Heart left ventricle (tissue), 16 donors: Measurements from ENCODE around the gene FRK. TPM values are rescaled to one million over a fixed set of nuclear protein-coding genes. Genes with fewer than 3 reads are reported as not detected.

Experiments
- ATAC-seq, 4 donors: fragments of 200-7000 bp; cut with Tn5 transposase; one replicate each; pipeline ENCODE4 v1.9.1; 2020 to 2022; ENCODE audit warnings: moderate library complexity in 4 of 4, mild to moderate bottlenecking in 3 of 4, moderate number of reproducible peaks in 1 of 4
- DNase-seq, 5 donors: peaks; one replicate each; pipeline ENCODE4 v3.0.0-alpha.2; 2020
- H3K27ac ChIP-seq, 12 donors: fragments of 200-600 bp; sonication (generic) in 4 of 12; one replicate each; pipeline versions ENCODE4 v1.5.0 to v1.8.0; 2016 to 2022; ENCODE audit warnings: mild to moderate bottlenecking in 2 of 12
- H3K27me3 ChIP-seq, 9 donors: fragments of 200-600 bp; sonication (generic) in 2 of 9; one replicate each; pipeline versions ENCODE4 v1.5.1 to v1.8.0; 2016 to 2022; ENCODE audit warnings: mild to moderate bottlenecking in 3 of 9
- H3K36me3 ChIP-seq, 9 donors: fragments of 200-600 bp; sonication (generic) in 2 of 9; one replicate each; pipeline versions ENCODE4 v1.5.0 to v1.8.0; 2018 to 2022; ENCODE audit warnings: mild to moderate bottlenecking in 2 of 9
- H3K4me1 ChIP-seq, 12 donors: fragments of 200-600 bp; sonication (generic) in 4 of 12; one replicate each; pipeline versions ENCODE4 v1.5.0 to v1.8.0; 2016 to 2022; ENCODE audit warnings: mild to moderate bottlenecking in 3 of 12
- H3K4me3 ChIP-seq, 12 donors: fragments of 200-600 bp; sonication (generic) in 4 of 12; one replicate each; pipeline versions ENCODE4 v1.5.0 to v1.8.0; 2017 to 2022; ENCODE audit warnings: mild to moderate bottlenecking in 9 of 12, moderate library complexity in 4 of 12
- H3K9me3 ChIP-seq, 12 donors: fragments of 200-600 bp; sonication (generic) in 4 of 12; one replicate each; pipeline versions ENCODE4 v1.5.0 to v1.8.0; 2016 to 2022; ENCODE audit warnings: mild to moderate bottlenecking in 1 of 12
- POLR2A ChIP-seq, 2 donors: fragments of 450-650 bp; IDR thresholded peaks; one replicate each; pipeline ENCODE4 v1.6.1; 2017; ENCODE audit warnings: antibody characterized with exemption in 2 of 2, mild to moderate bottlenecking in 2 of 2, moderate library complexity in 2 of 2
- WGBS, 4 donors: extraction: QIAGEN DNeasy Blood & Tissue Kit in 2 of 4; methylation state at CpG; one replicate each; pipeline versions ENCODE4 v1.1.5 to v1.1.7; 2013 to 2018; 5-methylcytosine and 5-hydroxymethylcytosine counted together
- intact Hi-C, 10 donors: fragments of 100-400 bp; cut with DNase I; formaldehyde crosslinking; loops; one replicate each; pipeline versions ENCODE4 v1.11.1 to v1.14.2; 2022
- polyA plus RNA-seq, 2 donors: library from polyadenylated mRNA; stranded (reverse); fragments of 200-250 nt; gene quantifications; one replicate each; pipeline ENCODE4 v1.2.3, GENCODE V29; 2013
- total RNA-seq, 9 donors: library from RNA; depleted of rRNA in 2 of 9; stranded (reverse); fragments of >200 nt in 2 of 9; fragmentation: NEBNext Ultra II Directional in 3 of 9; extraction: Animal tissue kit (Norgen Biotek cat#: 25700) in 3 of 9; gene quantifications; one replicate each; pipeline versions ENCODE4 v1.1.0 to v1.2.4, GENCODE V29; 2016 to 2023
- TF ChIP-seq, protein P1 (sequence below), 12 donors: fragments of 200-600 bp; sonication (generic) in 4 of 12; IDR thresholded peaks; one replicate each; pipeline versions ENCODE4 v1.5.0 to v1.8.0; 2018 to 2022; ENCODE audit warnings: antibody characterized with exemption in 12 of 12, mild to moderate bottlenecking in 5 of 12
- donor health status: ischemic (EF 13 %, LVEDD 7.1; RV severe dilation, severe dysfunction).
- donor health status: healthy with polysubstance abuse.
- donor health status: DM: no; HTN: yes; CAD: no.
- donor health status: DM: no; HTN: no; CAD: no.
- donor health status: ischemic (EF 25% LVEDD 6.9; RV normal size, moderate dysfunction).
- donor health status: ischemic (EF 25% LVEDD 5.7; RV mildly dilated, moderate dysfunction).
- donor health status: healthy.
- donor health status: DM: yes; HTN: yes; CAD: no.
- donor health status: ischemic (EF 35%, LVEDD 5.7; RV mildly dilated, moderate dysfunction).
- donor health status: nonischemic (EF 11% LVEDD 7.7; RV severe dilation, severe dysfunction).
- donor health status: DM: yes; HTN: yes; CAD: no.
- donor health status: PGD.
- donor health status: ischemic (EF 29% LVEDD 5.4; RV normal size, mild dysfunction).
- donor health status: nonischemic (EF 23%, LVEDD 6.1; RV moderate dilation, normal function).

The FRK gene
- total and polyA plus RNA-seq, 11 donors = 1.4 to 10.8 (median 6.3) TPM

DNA sequence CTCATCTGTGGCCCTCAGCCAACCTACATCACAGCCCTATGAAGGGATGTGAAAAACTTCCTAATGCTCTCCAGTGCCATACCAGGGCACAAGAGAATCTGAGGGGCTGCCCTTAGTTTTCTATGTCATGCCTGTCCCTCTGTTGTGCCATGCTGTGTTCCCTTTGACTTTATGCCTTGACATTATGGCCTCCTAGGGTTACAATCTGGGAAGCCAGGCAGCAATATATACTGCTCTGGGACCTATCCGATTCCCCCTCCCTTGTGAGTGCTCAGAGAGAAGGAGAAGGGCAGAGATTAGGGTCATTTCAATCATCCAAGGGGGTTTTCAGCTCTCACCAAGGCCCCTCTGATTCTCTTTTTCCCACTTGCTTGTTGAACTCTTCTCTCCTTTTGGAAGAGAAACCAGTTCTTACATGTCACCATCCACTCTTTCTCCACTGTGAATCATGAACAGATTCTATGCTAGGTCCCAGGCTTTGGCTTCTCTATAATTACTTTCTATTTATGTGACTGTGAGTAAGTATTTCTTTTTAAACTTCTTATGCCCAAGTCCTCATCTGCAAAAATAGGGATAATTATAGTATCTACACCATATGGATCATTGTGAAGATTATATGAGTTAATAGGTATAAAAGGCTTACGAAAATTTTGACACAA lies 14.2 kb upstream of the FRK start:
- Histone ChIP-seq H3K36me3 (no peaks in the 10 kb centered on the region), H3K27me3 (no peaks in the 10 kb centered on the region), H3K4me1 (peaks cover 0 to 19% (median 0%) of the 10 kb centered on the region in 12 donors), H3K4me3 (no peak overlapping the region), H3K27ac (peak overlapping the region in 1 of 12 donors; percentile 19), H3K9me3 (no peaks in the 10 kb centered on the region)
- ATAC-seq (peak in 2 of 4 donors; percentile 36 to 54), DNase-seq (no peak)
- TF ChIP-seq, protein P1, sequence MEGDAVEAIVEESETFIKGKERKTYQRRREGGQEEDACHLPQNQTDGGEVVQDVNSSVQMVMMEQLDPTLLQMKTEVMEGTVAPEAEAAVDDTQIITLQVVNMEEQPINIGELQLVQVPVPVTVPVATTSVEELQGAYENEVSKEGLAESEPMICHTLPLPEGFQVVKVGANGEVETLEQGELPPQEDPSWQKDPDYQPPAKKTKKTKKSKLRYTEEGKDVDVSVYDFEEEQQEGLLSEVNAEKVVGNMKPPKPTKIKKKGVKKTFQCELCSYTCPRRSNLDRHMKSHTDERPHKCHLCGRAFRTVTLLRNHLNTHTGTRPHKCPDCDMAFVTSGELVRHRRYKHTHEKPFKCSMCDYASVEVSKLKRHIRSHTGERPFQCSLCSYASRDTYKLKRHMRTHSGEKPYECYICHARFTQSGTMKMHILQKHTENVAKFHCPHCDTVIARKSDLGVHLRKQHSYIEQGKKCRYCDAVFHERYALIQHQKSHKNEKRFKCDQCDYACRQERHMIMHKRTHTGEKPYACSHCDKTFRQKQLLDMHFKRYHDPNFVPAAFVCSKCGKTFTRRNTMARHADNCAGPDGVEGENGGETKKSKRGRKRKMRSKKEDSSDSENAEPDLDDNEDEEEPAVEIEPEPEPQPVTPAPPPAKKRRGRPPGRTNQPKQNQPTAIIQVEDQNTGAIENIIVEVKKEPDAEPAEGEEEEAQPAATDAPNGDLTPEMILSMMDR (IDR thresholded peaks at IDR 0.05) = no peak
- TF ChIP-seq POLR2A (IDR thresholded peaks at IDR 0.05) = no peak
- intact Hi-C loops = no loop called here
- whole genome bisulfite sequencing, 4 donors = 90 to 95% (median 93%) methylated on average over 2 of the region's 2 CpGs

DNA sequence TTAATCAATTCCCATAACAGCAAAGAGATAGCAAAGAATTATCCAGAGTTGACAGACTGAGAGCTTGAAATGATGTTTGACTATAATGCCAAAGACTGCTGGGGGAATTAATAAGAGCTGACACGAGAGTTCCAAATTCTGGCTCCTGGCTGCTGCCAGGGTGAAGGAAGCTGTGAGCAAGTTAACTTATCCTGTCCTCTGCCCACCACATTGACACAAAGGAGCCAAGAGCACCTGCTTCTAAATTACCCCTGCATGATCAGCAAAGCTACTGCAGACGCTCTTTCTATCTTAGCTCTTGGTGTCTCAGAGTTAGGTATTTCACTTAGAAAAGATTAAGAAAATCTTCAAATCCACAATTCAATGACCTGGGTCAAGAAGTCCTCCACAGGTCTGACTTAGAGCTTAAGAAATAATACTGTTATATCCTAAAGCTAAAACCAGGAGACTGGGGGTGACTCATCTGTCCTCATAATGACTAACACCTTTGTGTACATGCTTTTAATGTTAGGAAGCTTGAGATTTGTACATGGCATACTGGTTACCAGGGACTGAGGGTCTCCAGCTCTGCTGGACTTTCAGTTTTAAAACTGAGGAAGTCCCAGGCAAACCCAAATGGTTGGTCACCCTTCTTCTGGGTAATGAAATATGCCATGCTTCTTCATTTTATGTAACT lies 13.2 kb upstream of the FRK start:
- H3K4me1 ChIP-seq = peaks cover 0 to 19% (median 0%) of the 10 kb centered on the region in 12 donors
- H3K4me3 ChIP-seq = no peak overlapping the region
- no peak overlapping the region for H3K27ac ChIP-seq
- no peaks in the 10 kb centered on the region for H3K36me3 ChIP-seq
- WGBS, 4 donors = 63 to 67% (median 65%) methylated on average over 2 of the region's 2 CpGs
- TF ChIP-seq POLR2A (IDR thresholded peaks at IDR 0.05) = no peak
- TF ChIP-seq, protein P1 (IDR thresholded peaks at IDR 0.05) = no peak
- DNase-seq = no peak
- ATAC-seq = peak in 1 of 4 donors; percentile 34
- no peaks in the 10 kb centered on the region for H3K27me3 ChIP-seq
- no peaks in the 10 kb centered on the region for H3K9me3 ChIP-seq
- intact Hi-C loops = no loop called here

DNA sequence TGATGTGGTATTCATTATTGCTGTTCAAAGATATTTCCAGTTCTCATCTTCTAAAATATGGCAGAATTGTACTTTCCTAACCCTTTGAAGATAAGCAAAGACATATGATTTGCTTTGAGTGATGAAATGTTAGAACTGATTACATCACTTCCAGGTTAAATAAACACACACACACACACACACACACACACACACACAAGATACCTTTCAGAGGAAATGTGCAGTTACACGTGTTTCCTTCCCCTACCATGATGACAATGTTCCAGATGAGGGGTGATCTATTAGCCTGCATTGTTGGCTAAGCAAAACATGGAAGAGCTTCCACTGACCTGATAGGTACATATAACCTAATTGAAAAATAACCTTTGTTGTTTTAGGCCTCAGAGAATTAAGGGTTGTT lies 11.7 kb upstream of the FRK start:
- Histone ChIP-seq H3K4me3 (no peak overlapping the region), H3K27me3 (no peaks in the 10 kb centered on the region), H3K9me3 (no peaks in the 10 kb centered on the region), H3K36me3 (no peaks in the 10 kb centered on the region), H3K4me1 (peaks cover 0 to 19% (median 0%) of the 10 kb centered on the region in 12 donors), H3K27ac (no peak overlapping the region)
- 29 to 58% (median 44%) methylated on average over 1 of the region's 1 CpG for WGBS, 4 donors
- ATAC-seq (no peak), DNase-seq (no peak)
- TF ChIP-seq POLR2A (IDR thresholded peaks at IDR 0.05) = no peak
- TF ChIP-seq, protein P1 (IDR thresholded peaks at IDR 0.05) = no peak
- intact Hi-C loops = no loop called here

DNA sequence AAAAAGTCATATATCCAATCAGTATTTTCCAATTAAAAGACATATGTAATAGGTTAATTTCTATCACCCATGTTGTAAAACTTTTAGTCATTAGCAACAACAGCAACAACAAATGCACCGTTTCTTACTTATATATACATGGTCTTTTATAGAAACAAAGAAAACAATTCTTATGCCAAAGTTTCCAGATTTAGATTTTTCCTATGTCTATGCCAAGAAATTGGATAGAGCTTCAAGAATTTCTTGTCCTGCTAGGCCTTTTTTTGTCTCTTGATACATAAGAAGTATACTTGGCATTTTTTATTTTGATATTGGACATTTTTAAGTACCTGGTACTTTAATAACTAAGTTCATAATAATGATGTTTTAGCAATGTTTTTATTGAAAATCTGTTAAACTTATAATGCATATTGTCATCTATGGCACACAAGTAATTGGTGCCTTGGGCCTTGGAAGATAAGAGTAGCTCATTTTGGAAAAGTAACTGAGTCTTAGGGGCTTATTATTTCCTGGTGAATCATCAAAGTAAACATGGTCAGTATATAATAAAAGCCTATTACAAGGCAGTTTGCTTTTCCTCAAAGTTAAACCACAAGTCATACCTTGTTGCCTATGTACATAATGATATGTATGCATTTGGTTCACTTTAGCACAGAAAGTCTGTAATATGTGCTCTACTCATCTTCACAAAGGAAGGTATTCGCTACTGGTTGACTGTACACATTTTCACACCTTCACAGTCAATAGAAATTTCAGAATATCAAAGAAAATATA lies 10.1 kb upstream of the FRK start:
- Histone ChIP-seq H3K4me1 (peaks cover 0 to 19% (median 0%) of the 10 kb centered on the region in 12 donors), H3K36me3 (no peaks in the 10 kb centered on the region), H3K27me3 (no peaks in the 10 kb centered on the region), H3K27ac (no peak overlapping the region), H3K4me3 (no peak overlapping the region), H3K9me3 (no peaks in the 10 kb centered on the region)
- WGBS, 4 donors = 51 to 53% (median 52%) methylated on average over 2 of the region's 2 CpGs
- TF ChIP-seq, protein P1 (IDR thresholded peaks at IDR 0.05) = no peak
- TF ChIP-seq POLR2A (IDR thresholded peaks at IDR 0.05) = no peak
- ATAC-seq (no peak), DNase-seq (no peak)
- intact Hi-C loops = no loop called here
